Tibial artery (tissue), 4 donors: ENCODE results near the gene NPTXR.

Source experiments
- DNase-seq, 2 donors: peaks; one replicate each; pipeline ENCODE4 v3.0.0-alpha.2; 2019
- H3K27ac ChIP-seq, 2 donors: fragments of 200-600 bp; sonication (generic) in 1 of 2; 1 replicate in 1 of 2; 2 replicates in 1 of 2; pipeline ENCODE4 v1.5.1; 2018 to 2019; ENCODE audit warnings: mild to moderate bottlenecking in 1 of 2
- H3K27me3 ChIP-seq, 2 donors: fragments of 200-600 bp; sonication (generic) in 1 of 2; one replicate each; pipeline versions ENCODE4 v1.5.1 to v1.6.0; 2016 to 2019
- H3K36me3 ChIP-seq, 3 donors: fragments of 200-600 bp; sonication (generic) in 2 of 3; one replicate each; pipeline ENCODE4 v1.5.1; 2016 to 2019; ENCODE audit warnings: mild to moderate bottlenecking in 2 of 3
- H3K4me1 ChIP-seq, 4 donors: fragments of 200-600 bp; sonication (generic) in 2 of 4; 1 replicate in 3 of 4; 2 replicates in 1 of 4; pipeline ENCODE4 v1.5.1; 2016 to 2019
- H3K4me3 ChIP-seq, 2 donors: fragments of 200-600 bp; sonication (generic) in 1 of 2; 1 replicate in 1 of 2; 2 replicates in 1 of 2; pipeline ENCODE4 v1.5.1; 2018 to 2019; ENCODE audit warnings: mild to moderate bottlenecking in 2 of 2
- H3K9me3 ChIP-seq, 3 donors: fragments of 200-600 bp; sonication (generic) in 1 of 3; one replicate each; pipeline ENCODE4 v1.5.1; 2016 to 2019
- intact Hi-C: fragments of 100-400 bp; cut with DNase I; formaldehyde crosslinking; loops from one replicate; pipeline ENCODE4 v1.15.0; 2023; ENCODE audit warnings: low total_unique reads
- TF ChIP-seq, protein P1 (sequence below), 2 experiments: fragments of 200-600 bp in 1 of 2; fragments of 450-650 bp in 1 of 2; IDR thresholded peaks; one replicate each; pipeline ENCODE4 v1.5.1; 2017 to 2019; ENCODE audit warnings: antibody characterized with exemption in 2 of 2, mild to moderate bottlenecking in 1 of 2, moderate library complexity in 1 of 2

The NPTXR gene

GRCh38 chr22:38782402-38783094, 61.3 kb downstream of the NPTXR start:
- Histone ChIP-seq H3K4me3 (no peak overlapping the region), H3K27ac (peak overlapping the region in 1 of 2 donors; percentile 26), H3K27me3 (no peaks in the 10 kb centered on the region), H3K4me1 (peaks cover 0 to 31% (median 3%) of the 10 kb centered on the region in 4 donors), H3K9me3 (no peaks in the 10 kb centered on the region), H3K36me3 (peaks cover 19 to 42% (median 26%) of the 10 kb centered on the region in 3 donors)
- TF ChIP-seq, protein P1, sequence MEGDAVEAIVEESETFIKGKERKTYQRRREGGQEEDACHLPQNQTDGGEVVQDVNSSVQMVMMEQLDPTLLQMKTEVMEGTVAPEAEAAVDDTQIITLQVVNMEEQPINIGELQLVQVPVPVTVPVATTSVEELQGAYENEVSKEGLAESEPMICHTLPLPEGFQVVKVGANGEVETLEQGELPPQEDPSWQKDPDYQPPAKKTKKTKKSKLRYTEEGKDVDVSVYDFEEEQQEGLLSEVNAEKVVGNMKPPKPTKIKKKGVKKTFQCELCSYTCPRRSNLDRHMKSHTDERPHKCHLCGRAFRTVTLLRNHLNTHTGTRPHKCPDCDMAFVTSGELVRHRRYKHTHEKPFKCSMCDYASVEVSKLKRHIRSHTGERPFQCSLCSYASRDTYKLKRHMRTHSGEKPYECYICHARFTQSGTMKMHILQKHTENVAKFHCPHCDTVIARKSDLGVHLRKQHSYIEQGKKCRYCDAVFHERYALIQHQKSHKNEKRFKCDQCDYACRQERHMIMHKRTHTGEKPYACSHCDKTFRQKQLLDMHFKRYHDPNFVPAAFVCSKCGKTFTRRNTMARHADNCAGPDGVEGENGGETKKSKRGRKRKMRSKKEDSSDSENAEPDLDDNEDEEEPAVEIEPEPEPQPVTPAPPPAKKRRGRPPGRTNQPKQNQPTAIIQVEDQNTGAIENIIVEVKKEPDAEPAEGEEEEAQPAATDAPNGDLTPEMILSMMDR (IDR thresholded peaks at IDR 0.05) = no peak
- no peak for DNase-seq
- intact Hi-C loops = no loop called here

DNA sequence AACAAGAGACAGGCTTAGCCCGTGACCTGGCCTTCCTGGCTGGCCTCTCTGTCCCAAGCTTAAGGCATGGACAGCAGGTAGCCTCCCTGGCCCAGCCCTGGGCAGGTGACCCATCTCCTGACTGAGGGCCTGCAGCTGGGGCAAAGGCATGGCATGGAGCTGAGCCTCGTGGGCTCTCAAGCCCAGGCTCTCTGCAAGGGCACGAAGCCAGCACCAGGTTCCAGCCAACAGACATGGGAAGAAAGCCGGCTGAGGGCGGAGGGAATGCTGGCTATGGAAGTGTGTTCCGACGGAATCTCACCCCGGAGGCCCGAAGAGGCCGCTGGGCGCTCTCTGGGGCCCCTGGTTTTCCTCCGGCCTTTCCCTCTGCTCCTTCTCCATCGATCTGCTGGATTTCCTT, 62.8 kb downstream of the NPTXR start:
- TF ChIP-seq, protein P1 (IDR thresholded peaks at IDR 0.05) = no peak
- intact Hi-C loops = no loop called here
- Histone ChIP-seq H3K27ac (no peak overlapping the region), H3K4me1 (peaks cover 0 to 17% (median 3%) of the 10 kb centered on the region in 4 donors), H3K9me3 (no peaks in the 10 kb centered on the region), H3K4me3 (no peak overlapping the region), H3K27me3 (no peaks in the 10 kb centered on the region), H3K36me3 (peaks cover 19 to 48% (median 26%) of the 10 kb centered on the region in 3 donors)
- DNase-seq = peak in 1 of 2 donors; percentile 44

DNA sequence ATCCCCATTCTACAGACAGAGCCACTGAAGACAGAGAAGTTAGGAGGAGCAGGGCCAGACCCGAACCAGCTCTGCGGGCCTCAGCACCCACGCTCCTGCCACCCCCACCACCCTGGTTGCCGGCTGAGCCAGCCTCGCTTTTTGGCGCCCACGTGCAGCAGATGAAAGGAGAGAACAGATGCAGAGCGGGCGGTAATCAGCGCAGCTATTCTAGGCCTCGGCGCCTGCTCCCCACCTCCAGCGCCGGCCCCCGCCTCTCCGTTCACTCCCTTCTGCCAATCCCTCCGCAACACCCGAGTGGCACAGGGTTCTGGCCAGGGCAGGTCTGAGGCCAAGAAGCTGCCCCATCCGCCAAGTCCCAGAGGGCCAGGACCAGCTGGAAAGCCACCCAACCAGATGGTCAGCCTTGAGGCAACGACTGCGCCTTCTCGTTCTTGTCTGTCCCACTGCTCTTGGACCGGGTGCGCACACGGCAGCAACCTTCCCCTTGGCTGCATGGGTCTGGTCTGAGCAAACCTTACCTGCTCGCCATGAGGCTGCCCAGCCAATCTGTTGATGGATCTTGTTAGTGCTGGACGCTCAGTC, 66.6 kb downstream of the NPTXR start:
- TF ChIP-seq, protein P1 (IDR thresholded peaks at IDR 0.05) = no peak
- Histone ChIP-seq H3K4me1 (no peaks in the 10 kb centered on the region), H3K4me3 (no peak overlapping the region), H3K36me3 (peaks cover 19 to 41% (median 26%) of the 10 kb centered on the region in 3 donors), H3K9me3 (no peaks in the 10 kb centered on the region), H3K27ac (no peak overlapping the region), H3K27me3 (no peaks in the 10 kb centered on the region)
- DNase-seq = no peak
- intact Hi-C loops = loop anchor here (10.0 kb wide), 1 partner anchor 348 kb away; no protein-coding TSS in a partner anchor

DNA sequence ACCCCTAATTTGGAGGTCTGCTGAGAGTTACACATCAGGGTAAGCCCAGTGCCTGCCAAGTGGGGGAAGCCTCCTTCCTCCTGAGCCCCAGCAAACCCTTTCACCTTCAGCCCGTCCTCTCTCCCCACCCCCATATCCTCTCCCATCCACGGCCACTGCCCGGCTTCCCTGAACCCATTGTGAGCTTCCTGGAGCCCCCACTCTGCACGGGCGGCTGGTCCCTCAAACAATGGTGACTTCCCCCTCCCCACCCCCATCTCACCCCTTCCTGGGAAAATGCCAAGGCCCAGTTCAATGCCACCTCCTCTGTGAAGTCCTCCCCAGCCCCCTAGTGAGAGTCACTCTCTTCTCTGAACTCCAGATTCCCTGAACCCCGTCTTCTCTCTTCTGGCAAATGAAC, 67.7 kb downstream of the NPTXR start:
- Histone ChIP-seq H3K9me3 (no peaks in the 10 kb centered on the region), H3K4me3 (no peak overlapping the region), H3K27me3 (no peaks in the 10 kb centered on the region), H3K36me3 (peaks cover 19 to 39% (median 22%) of the 10 kb centered on the region in 3 donors), H3K27ac (no peak overlapping the region), H3K4me1 (no peaks in the 10 kb centered on the region)
- intact Hi-C loops = loop anchor here (10.0 kb wide), 1 partner anchor 349 kb away; no protein-coding TSS in a partner anchor
- TF ChIP-seq, protein P1 (IDR thresholded peaks at IDR 0.05) = no peak
- no peak for DNase-seq

DNA sequence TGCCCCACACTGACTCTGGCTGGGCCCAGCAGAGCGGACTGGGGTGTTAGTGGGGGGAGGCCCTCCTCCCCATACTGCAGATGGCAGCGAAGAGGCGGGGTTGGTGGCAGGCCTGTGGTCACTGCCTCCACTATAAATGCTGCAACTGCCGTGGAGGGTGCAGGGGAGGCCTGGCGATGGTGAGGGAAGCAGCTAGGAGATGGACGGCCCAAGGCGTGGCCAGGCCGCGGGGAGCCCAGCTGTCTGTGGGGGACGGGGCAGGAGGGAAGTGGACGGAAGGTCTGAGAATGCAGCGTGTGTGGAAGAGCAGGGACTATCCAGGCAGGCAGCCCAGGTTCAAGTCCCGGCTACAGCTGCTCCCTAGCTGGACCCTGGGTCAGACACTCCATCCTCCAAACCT, 68.2 kb downstream of the NPTXR start:
- Histone ChIP-seq H3K36me3 (peaks cover 18 to 35% (median 19%) of the 10 kb centered on the region in 3 donors), H3K4me1 (no peaks in the 10 kb centered on the region), H3K27ac (no peak overlapping the region), H3K27me3 (no peaks in the 10 kb centered on the region), H3K4me3 (no peak overlapping the region), H3K9me3 (no peaks in the 10 kb centered on the region)
- DNase-seq = no peak
- TF ChIP-seq, protein P1 (IDR thresholded peaks at IDR 0.05) = no peak
- intact Hi-C loops = loop anchor here (10.0 kb wide), 1 partner anchor 349 kb away; no protein-coding TSS in a partner anchor
